OCI-LY3 (cell line): ENCODE results near the gene NCBP1.

ENCODE experiments used
- H2AFZ ChIP-seq: fragments of 200-600, 300-600 bp; shearing (Covaris generic); 2 replicates; pipeline ENCODE4 v1.6.0; 2014; ENCODE audit warnings: antibody characterized with exemption, low read depth, low read length
- H3K27ac ChIP-seq: fragments of 200-600, 300-600 bp; sonication (generic); 2 replicates; pipeline ENCODE4 v1.5.1; 2014; ENCODE audit warnings: mild to moderate bottlenecking, low read length, moderate library complexity, mixed read lengths
- H3K27me3 ChIP-seq: fragments of 200-600, 300-600 bp; sonication (generic); 2 replicates; pipeline ENCODE4 v1.6.1; 2014; ENCODE audit warnings: low read depth, low read length, mixed read lengths
- H3K36me3 ChIP-seq: fragments of 200-600, 300-600 bp; sonication (generic); replicated peaks from 2 replicates; pipeline ENCODE3; 2014; ENCODE audit warnings: low read depth, low read length, mixed read lengths
- H3K4me1 ChIP-seq: fragments of 300-600, 200-600 bp; sonication (generic); 2 replicates; pipeline ENCODE4 v1.6.1; 2014; ENCODE audit warnings: low read length, mixed read lengths
- H3K4me2 ChIP-seq: fragments of 200-600, 300-600 bp; sonication (generic); 2 replicates; pipeline ENCODE4 v1.6.1; 2014; ENCODE audit warnings: low read length, mixed read lengths
- H3K4me3 ChIP-seq: fragments of 300-600, 200-600 bp; sonication (generic); 2 replicates; pipeline ENCODE4 v1.5.1; 2014; ENCODE audit warnings: antibody characterized with exemption, mild to moderate bottlenecking, low read length, moderate library complexity
- H3K79me2 ChIP-seq: fragments of 300-600, 200-600 bp; shearing (Covaris generic); 2 replicates; pipeline ENCODE4 v1.6.1; 2014; ENCODE audit warnings: mild to moderate bottlenecking, low read length, mixed read lengths
- H3K9ac ChIP-seq: fragments of 300-600, 200-600 bp; shearing (Covaris generic); 2 replicates; pipeline ENCODE4 v1.6.0; 2014; ENCODE audit warnings: mild to moderate bottlenecking, low read length, moderate library complexity
- H3K9me3 ChIP-seq: fragments of 200-600, 300-600 bp; shearing (Covaris generic); 2 replicates; pipeline ENCODE4 v1.6.1; 2014; ENCODE audit warnings: low read length, mixed read lengths; ENCODE audit not compliant: insufficient read depth
- H4K20me1 ChIP-seq: fragments of 200-600, 300-600 bp; sonication (generic); 2 replicates; pipeline ENCODE4 v1.6.1; 2016; ENCODE audit warnings: low read length, mixed read lengths; ENCODE audit not compliant: insufficient read depth
- EZH2phosphoT487 ChIP-seq: fragments of 200-600 bp; shearing (Covaris generic); IDR thresholded peaks from 2 replicates; pipeline ENCODE4 v1.6.1; 2018; ENCODE audit warnings: antibody characterized with exemption, mixed run types, low read depth
- TF ChIP-seq, protein P1 (sequence below): fragments of 200-600, 300-600 bp; sonication (generic); IDR thresholded peaks from 2 replicates; pipeline ENCODE4 v1.5.1; 2014; ENCODE audit warnings: antibody characterized with exemption, low read length, low read depth

Gene NCBP1

DNA sequence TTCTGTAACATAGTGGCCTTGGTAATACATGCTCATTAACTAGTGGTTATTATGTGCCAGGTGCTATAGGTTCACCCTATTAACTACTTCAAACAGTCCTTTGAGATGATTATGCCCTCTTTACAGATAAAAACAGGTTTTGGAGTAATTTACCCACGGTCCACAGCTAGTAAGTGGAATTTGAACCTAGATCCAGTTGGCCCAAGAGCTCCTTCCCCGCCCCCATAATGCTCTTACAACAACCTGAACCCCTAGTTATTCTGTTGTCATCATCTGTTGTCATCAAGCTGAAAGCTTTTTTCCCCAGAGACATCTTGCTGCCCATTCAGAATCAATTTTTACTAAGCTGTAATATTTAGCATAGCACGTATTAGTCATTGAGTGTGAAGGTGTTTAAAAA, 40.3 kb downstream of the NCBP1 start:
- Histone ChIP-seq H4K20me1 (no peaks in the 10 kb centered on the region), H3K9ac (no peak overlapping the region), H3K27me3 (no peaks in the 10 kb centered on the region), H3K9me3 (no peaks in the 10 kb centered on the region), H3K4me3 (no peak overlapping the region), H3K27ac (no peak overlapping the region), H3K4me2 (no peak overlapping the region), H3K4me1 (no peaks in the 10 kb centered on the region), H3K79me2 (no peaks in the 10 kb centered on the region), H2AFZ (no peak overlapping the region), H3K36me3 (peaks cover 79% of the 10 kb centered on the region)
- TF ChIP-seq EZH2phosphoT487: no peak
- TF ChIP-seq, protein P1, sequence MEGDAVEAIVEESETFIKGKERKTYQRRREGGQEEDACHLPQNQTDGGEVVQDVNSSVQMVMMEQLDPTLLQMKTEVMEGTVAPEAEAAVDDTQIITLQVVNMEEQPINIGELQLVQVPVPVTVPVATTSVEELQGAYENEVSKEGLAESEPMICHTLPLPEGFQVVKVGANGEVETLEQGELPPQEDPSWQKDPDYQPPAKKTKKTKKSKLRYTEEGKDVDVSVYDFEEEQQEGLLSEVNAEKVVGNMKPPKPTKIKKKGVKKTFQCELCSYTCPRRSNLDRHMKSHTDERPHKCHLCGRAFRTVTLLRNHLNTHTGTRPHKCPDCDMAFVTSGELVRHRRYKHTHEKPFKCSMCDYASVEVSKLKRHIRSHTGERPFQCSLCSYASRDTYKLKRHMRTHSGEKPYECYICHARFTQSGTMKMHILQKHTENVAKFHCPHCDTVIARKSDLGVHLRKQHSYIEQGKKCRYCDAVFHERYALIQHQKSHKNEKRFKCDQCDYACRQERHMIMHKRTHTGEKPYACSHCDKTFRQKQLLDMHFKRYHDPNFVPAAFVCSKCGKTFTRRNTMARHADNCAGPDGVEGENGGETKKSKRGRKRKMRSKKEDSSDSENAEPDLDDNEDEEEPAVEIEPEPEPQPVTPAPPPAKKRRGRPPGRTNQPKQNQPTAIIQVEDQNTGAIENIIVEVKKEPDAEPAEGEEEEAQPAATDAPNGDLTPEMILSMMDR: no peak

DNA sequence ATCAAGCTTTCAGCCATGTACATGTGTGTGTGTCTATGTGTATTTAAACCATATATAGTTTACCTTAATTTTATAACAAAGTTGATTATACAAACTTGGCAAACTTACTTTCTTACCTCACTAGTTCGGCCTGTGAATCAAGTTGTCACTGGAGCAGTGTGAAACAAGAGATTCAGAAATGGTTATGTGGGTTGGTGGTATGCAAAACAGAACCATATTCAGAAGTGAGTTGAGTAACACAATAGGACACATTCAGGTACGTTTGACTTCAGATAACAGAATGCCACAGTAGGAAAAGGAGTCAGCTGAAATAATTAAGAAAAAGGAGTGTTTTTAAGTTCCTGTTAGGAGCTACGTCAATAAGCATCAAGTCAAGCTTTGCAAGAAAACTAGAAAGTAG, 42.0 kb downstream of the NCBP1 start:
- no peak overlapping the region for H2AFZ ChIP-seq
- no peak overlapping the region for H3K9ac ChIP-seq
- no peaks in the 10 kb centered on the region for H3K79me2 ChIP-seq
- H3K36me3 ChIP-seq: peaks cover 73% of the 10 kb centered on the region
- no peak overlapping the region for H3K4me3 ChIP-seq
- no peak overlapping the region for H3K4me2 ChIP-seq
- TF ChIP-seq, protein P1: no peak
- TF ChIP-seq EZH2phosphoT487: no peak
- no peaks in the 10 kb centered on the region for H3K4me1 ChIP-seq
- no peaks in the 10 kb centered on the region for H3K27me3 ChIP-seq
- H3K9me3 ChIP-seq: no peaks in the 10 kb centered on the region
- no peak overlapping the region for H3K27ac ChIP-seq
- H4K20me1 ChIP-seq: no peaks in the 10 kb centered on the region

DNA sequence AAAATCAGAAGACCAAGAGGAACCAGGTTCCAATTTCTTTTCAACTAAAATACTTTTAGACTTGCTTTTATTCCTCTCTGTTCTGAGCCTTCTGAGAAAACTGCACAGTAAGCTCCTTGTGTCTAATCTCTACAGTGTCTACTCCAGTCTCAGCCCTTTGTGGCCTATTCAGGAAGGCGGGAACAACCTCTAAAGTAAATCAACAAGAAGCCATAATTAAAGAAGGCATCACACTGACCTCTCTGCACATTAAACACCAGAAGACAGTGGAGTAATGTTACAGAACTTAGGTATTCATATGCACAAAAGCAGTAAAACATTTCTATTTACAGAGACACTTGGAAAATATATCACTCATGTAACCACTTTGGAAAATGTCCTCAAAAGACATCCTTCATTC, 48.6 kb downstream of the NCBP1 start:
- no peaks in the 10 kb centered on the region for H3K4me1 ChIP-seq
- H3K36me3 ChIP-seq: peaks cover 51% of the 10 kb centered on the region
- TF ChIP-seq EZH2phosphoT487: no peak
- TF ChIP-seq, protein P1: no peak

DNA sequence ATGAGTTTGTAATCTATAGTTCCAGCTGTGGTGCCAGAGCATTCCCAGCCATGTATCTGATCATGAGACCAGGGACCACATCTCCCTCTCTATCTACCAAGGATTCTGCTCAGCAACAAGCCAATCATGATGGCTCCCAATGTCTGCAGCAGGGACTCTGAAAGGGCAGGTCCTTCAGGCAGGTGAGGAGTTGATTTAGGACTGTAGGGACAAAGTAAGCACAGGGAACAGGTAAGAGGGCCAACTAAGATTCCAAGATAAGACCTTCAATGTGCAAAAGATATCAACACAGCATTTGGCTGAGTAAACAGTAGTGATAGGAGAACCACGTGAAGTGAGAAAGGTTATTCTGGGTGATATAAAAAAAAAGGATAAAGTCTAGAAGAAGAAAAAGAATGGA, 55.0 kb downstream of the NCBP1 start:
- no peak overlapping the region for H2AFZ ChIP-seq
- H3K36me3 ChIP-seq: peaks cover 39% of the 10 kb centered on the region
- peaks cover 4% of the 10 kb centered on the region; the same call in 1 of the 2 replicates for H3K4me1 ChIP-seq

More for the DNA sequence above, 48.6 kb downstream of the NCBP1 start:
- Histone ChIP-seq H3K27me3 (no peaks in the 10 kb centered on the region), H3K4me3 (no peak overlapping the region), H3K4me2 (no peak overlapping the region), H2AFZ (no peak overlapping the region), H3K9ac (no peak overlapping the region), H3K27ac (no peak overlapping the region), H3K79me2 (no peaks in the 10 kb centered on the region), H4K20me1 (no peaks in the 10 kb centered on the region), H3K9me3 (no peaks in the 10 kb centered on the region)

More for the DNA sequence above, 55.0 kb downstream of the NCBP1 start:
- H4K20me1 ChIP-seq: no peaks in the 10 kb centered on the region; the same call in 1 of the 2 replicates
- no peak overlapping the region for H3K4me2 ChIP-seq
- H3K4me3 ChIP-seq: no peak overlapping the region
- peaks cover 4% of the 10 kb centered on the region; the same call in 1 of the 2 replicates for H3K79me2 ChIP-seq
- H3K9ac ChIP-seq: no peak overlapping the region
- no peak overlapping the region for H3K27ac ChIP-seq
- no peaks in the 10 kb centered on the region for H3K27me3 ChIP-seq
- no peaks in the 10 kb centered on the region for H3K9me3 ChIP-seq
- TF ChIP-seq, protein P1: no peak
- TF ChIP-seq EZH2phosphoT487: no peak
